Neural progenitor cell (in vitro differentiated cells): ENCODE data around the gene MYO1E.

Source experiments
- EZH2 ChIP-seq: fragments of 200-600 bp; sonication (generic); IDR thresholded peaks from 2 replicates; pipeline ENCODE4 v1.6.1; 2017; ENCODE audit warnings: antibody characterized with exemption, mild to moderate bottlenecking, moderate library complexity
- EZH2phosphoT487 ChIP-seq: fragments of 200-600 bp; sonication (generic); IDR thresholded peaks from 2 replicates; pipeline ENCODE4 v1.6.1; 2017; ENCODE audit warnings: antibody characterized with exemption
- TF ChIP-seq, protein P1 (sequence below): fragments of 200-600 bp; sonication (generic); IDR thresholded peaks from 2 replicates; pipeline ENCODE4 v1.5.1; 2017; ENCODE audit warnings: antibody characterized with exemption, mild to moderate bottlenecking

DNA sequence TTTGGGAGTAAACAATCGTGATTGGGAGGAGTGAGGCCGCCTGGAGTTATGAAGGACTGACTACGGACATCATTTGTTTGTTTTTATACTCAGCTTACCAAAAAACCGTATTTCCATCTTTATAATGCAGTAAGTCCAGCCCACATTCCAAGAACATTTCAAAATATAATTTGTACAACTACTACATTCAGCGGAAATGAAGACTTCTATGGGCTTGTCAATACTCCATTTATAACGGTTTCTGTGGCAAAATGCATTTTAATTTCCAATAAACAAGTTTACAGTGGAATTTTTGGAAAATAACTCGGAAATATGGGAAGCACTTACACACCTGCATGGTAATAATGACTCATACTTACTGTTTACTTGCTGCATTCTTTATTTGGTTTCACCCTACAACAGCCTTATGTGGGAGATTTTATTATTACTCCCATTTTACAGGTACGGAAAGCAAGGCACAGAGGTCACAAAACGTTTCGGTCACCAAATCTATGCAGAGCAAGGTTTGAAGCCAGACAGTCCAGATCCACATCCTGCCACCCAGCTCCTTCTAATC is 103.7 kb downstream of the MYO1E start:
- TF ChIP-seq, protein P1, sequence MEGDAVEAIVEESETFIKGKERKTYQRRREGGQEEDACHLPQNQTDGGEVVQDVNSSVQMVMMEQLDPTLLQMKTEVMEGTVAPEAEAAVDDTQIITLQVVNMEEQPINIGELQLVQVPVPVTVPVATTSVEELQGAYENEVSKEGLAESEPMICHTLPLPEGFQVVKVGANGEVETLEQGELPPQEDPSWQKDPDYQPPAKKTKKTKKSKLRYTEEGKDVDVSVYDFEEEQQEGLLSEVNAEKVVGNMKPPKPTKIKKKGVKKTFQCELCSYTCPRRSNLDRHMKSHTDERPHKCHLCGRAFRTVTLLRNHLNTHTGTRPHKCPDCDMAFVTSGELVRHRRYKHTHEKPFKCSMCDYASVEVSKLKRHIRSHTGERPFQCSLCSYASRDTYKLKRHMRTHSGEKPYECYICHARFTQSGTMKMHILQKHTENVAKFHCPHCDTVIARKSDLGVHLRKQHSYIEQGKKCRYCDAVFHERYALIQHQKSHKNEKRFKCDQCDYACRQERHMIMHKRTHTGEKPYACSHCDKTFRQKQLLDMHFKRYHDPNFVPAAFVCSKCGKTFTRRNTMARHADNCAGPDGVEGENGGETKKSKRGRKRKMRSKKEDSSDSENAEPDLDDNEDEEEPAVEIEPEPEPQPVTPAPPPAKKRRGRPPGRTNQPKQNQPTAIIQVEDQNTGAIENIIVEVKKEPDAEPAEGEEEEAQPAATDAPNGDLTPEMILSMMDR, result no peak
- no peak for TF ChIP-seq EZH2
- TF ChIP-seq EZH2phosphoT487, result no peak
